ENCODE data around the gene ALOXE3. TPM values are rescaled to one million over a fixed set of nuclear protein-coding genes. Genes with fewer than 3 reads are reported as not detected.

The ALOXE3 gene
- total and polyA plus RNA-seq, 2 of the 8 experiments (the other 6 are each of a cell fraction or from before 2014, with no cell fraction given): 0.26 TPM; not detected in 1

GRCh38 chr17:8105957-8106398 is 12.3 kb downstream of the ALOXE3 start (continued):
- no peak for TF ChIP-seq CHD7 (IDR thresholded peaks at IDR 0.05; ENCODE audit: insufficient replicate concordance, low read length)
- no peak for TF ChIP-seq HDAC2 (IDR thresholded peaks at IDR 0.05; ENCODE audit: borderline replicate concordance in 1 of 2, low read depth in 2 of 2, low read length in 2 of 2)
- no peak for TF ChIP-seq ATF2 (IDR thresholded peaks at IDR 0.05; ENCODE audit: low read length)
- no peak for TF ChIP-seq PHF8 (conservative IDR thresholded peaks at IDR 0.05; ENCODE audit: low read depth, low read length)
- TF ChIP-seq RNF2 (IDR thresholded peaks at IDR 0.05; ENCODE audit: borderline replicate concordance, low read depth, low read length, missing control alignments, poor library complexity, severe bottlenecking): no peak
- TF ChIP-seq ATF3 (IDR thresholded peaks at IDR 0.05; ENCODE audit: insufficient read depth, low read depth, low read length): no peak
- no peak for TF ChIP-seq MAX (IDR thresholded peaks at IDR 0.05)

Data from H1 (cell line).